Progenitor cell of endocrine pancreas (in vitro differentiated cells): ENCODE data around the gene SLC17A4. TPM values are rescaled to one million over a fixed set of nuclear protein-coding genes. Genes with fewer than 3 reads are reported as not detected.
A peak's percentile ranks its signal among the peaks of the same experiment; 100 is the strongest.
"Not testable (repeated sequence)": the region's sequence is repeated elsewhere in the genome, so short reads cannot be mapped to it uniquely, and the experiment has no call there.

Experiments
- DNase-seq: peaks from one replicate; pipeline ENCODE4 v3.0.0; 2021; ENCODE audit warnings: low spot score; ENCODE audit not compliant: unreplicated experiment
- H3K27ac Mint-ChIP-seq: 2 replicates; pipeline ENCODE4 v1.8.0; 2021; ENCODE audit warnings: mild to moderate bottlenecking, moderate library complexity, mixed read lengths
- H3K27me3 Mint-ChIP-seq: 2 replicates; pipeline ENCODE4 v1.8.0; 2021; ENCODE audit warnings: mixed read lengths
- H3K36me3 Mint-ChIP-seq: 2 replicates; pipeline ENCODE4 v1.8.0; 2022; ENCODE audit warnings: mixed read lengths; ENCODE audit not compliant: insufficient read depth
- H3K4me1 Mint-ChIP-seq: 2 replicates; pipeline ENCODE4 v1.8.0; 2021; ENCODE audit warnings: low read depth, mixed read lengths
- H3K4me3 Mint-ChIP-seq: 2 replicates; pipeline ENCODE4 v1.8.0; 2021; ENCODE audit warnings: low read depth, mild to moderate bottlenecking, moderate library complexity, mixed read lengths
- H3K9me3 Mint-ChIP-seq: 2 replicates; pipeline ENCODE4 v1.8.0; 2021; ENCODE audit warnings: low read depth, mixed read lengths
- CTCF ChIP-seq: fragments of 200-600 bp; sonication (generic); IDR thresholded peaks from one replicate; pipeline ENCODE4 v1.5.0; 2021; ENCODE audit warnings: antibody characterized with exemption, mild to moderate bottlenecking; ENCODE audit not compliant: unreplicated experiment
- total RNA-seq: library from RNA; stranded (reverse); gene quantifications from 2 replicates; pipeline ENCODE4 v1.2.1, GENCODE V29; 2021

SLC17A4 gene
- total RNA-seq, 1 donor from 2014 or later: 3.6 TPM

- Mint-ChIP-seq H3K9me3 (peaks cover 6% of the 10 kb centered on the region), H3K4me3 (no peak overlapping the region), H3K4me1 (peaks cover 33% of the 10 kb centered on the region), H3K36me3 (peaks cover under 1% of the 10 kb centered on the region), H3K27me3 (no peaks in the 10 kb centered on the region), H3K27ac (no peak overlapping the region)
- TF ChIP-seq CTCF: no peak
- DNase-seq: no peak
Observed at GRCh38 chr6:25745836-25746235, 8.7 kb upstream of the SLC17A4 start.

- DNase-seq: no peak
Observed at GRCh38 chr6:25746968-25747367, 7.6 kb upstream of the SLC17A4 start.

GRCh38 chr6:25747477-25747876 is 7.1 kb upstream of the SLC17A4 start:
- Mint-ChIP-seq H3K36me3 (no peaks in the 10 kb centered on the region), H3K4me3 (no peak overlapping the region), H3K27me3 (no peaks in the 10 kb centered on the region), H3K27ac (no peak overlapping the region), H3K4me1 (peaks cover 33% of the 10 kb centered on the region), H3K9me3 (no peaks in the 10 kb centered on the region)
- no peak for TF ChIP-seq CTCF
- DNase-seq: no peak

More at GRCh38 chr6:25746968-25747367, 7.6 kb upstream of the SLC17A4 start:
- H3K36me3 Mint-ChIP-seq: no peaks in the 10 kb centered on the region
- H3K4me3 Mint-ChIP-seq: no peak overlapping the region
- H3K4me1 Mint-ChIP-seq: peaks cover 33% of the 10 kb centered on the region
- H3K9me3 Mint-ChIP-seq: peaks cover 2% of the 10 kb centered on the region
- H3K27ac Mint-ChIP-seq: no peak overlapping the region
- H3K27me3 Mint-ChIP-seq: no peaks in the 10 kb centered on the region
- TF ChIP-seq CTCF: no peak

- Mint-ChIP-seq H3K4me3 (peak overlapping the region; percentile 38), H3K27me3 (no peaks in the 10 kb centered on the region), H3K4me1 (peaks cover 33% of the 10 kb centered on the region), H3K27ac (peak overlapping the region; percentile 98), H3K36me3 (no peaks in the 10 kb centered on the region), H3K9me3 (no peaks in the 10 kb centered on the region)
- no peak for DNase-seq
- no peak for TF ChIP-seq CTCF
Observed at GRCh38 chr6:25748049-25748448, 6.5 kb upstream of the SLC17A4 start.

- H3K27me3 Mint-ChIP-seq, DNase-seq, H3K9me3 Mint-ChIP-seq, H3K36me3 Mint-ChIP-seq: not testable (repeated sequence)
- Mint-ChIP-seq H3K27ac (peak overlapping the region; percentile 98), H3K4me1 (peaks cover 39% of the 10 kb centered on the region), H3K4me3 (peak overlapping the region; percentile 22)
Observed at GRCh38 chr6:25748601-25749517, 5.7 kb upstream of the SLC17A4 start.

- Mint-ChIP-seq H3K4me3 (no peak overlapping the region), H3K27me3 (no peaks in the 10 kb centered on the region), H3K27ac (peak overlapping the region; percentile 98), H3K9me3 (peaks cover 3% of the 10 kb centered on the region), H3K36me3 (no peaks in the 10 kb centered on the region), H3K4me1 (peaks cover 47% of the 10 kb centered on the region)
- no peak for DNase-seq
- TF ChIP-seq CTCF: no peak
Observed at GRCh38 chr6:25749837-25750236, 4.7 kb upstream of the SLC17A4 start.
